Spleen (tissue), 11 donors: ENCODE measurements around the gene GRHL3. TPM values are rescaled to one million over a fixed set of nuclear protein-coding genes. Genes with fewer than 3 reads are reported as not detected.

Experiments used
- DNase-seq: peaks from one replicate; pipeline ENCODE4 v3.0.0-alpha.2; 2020
- H3K27ac ChIP-seq, 8 donors: fragments of 200-600 bp; sonication (generic) in 7 of 8; 1 replicate in 4 of 8; 2 replicates in 4 of 8; pipeline versions ENCODE4 v1.5.0 to v1.8.0; 2016 to 2021; ENCODE audit warnings: inconsistent platforms in 4 of 8, mild to moderate bottlenecking in 4 of 8, moderate library complexity in 1 of 8
- H3K27me3 ChIP-seq, 7 donors: fragments of 200-600 bp; sonication (generic) in 6 of 7; replicated peaks in 1 of 7; 1 replicate in 4 of 7; 2 replicates in 3 of 7; pipeline versions ENCODE4 v1.5.0 to v1.8.0; 2016 to 2021; ENCODE audit warnings: inconsistent platforms in 3 of 7, mild to moderate bottlenecking in 1 of 7
- H3K36me3 ChIP-seq, 6 donors: fragments of 200-600 bp; sonication (generic) in 5 of 6; 1 replicate in 4 of 6; 2 replicates in 2 of 6; pipeline versions ENCODE4 v1.5.0 to v1.8.0; 2016 to 2021; ENCODE audit warnings: inconsistent platforms in 2 of 6
- H3K4me1 ChIP-seq, 6 donors: fragments of 200-600 bp; sonication (generic) in 5 of 6; 1 replicate in 3 of 6; 2 replicates in 3 of 6; pipeline versions ENCODE4 v1.5.0 to v1.8.0; 2016 to 2021; ENCODE audit warnings: inconsistent platforms in 3 of 6
- H3K4me3 ChIP-seq, 8 donors: fragments of 200-600 bp; sonication (generic) in 7 of 8; 1 replicate in 4 of 8; 2 replicates in 4 of 8; pipeline versions ENCODE4 v1.5.0 to v1.8.0; 2016 to 2021; ENCODE audit warnings: inconsistent platforms in 4 of 8, mild to moderate bottlenecking in 4 of 8, moderate library complexity in 2 of 8
- H3K9me3 ChIP-seq, 8 donors: fragments of 200-600 bp; sonication (generic) in 7 of 8; 1 replicate in 4 of 8; 2 replicates in 4 of 8; pipeline versions ENCODE4 v1.5.0 to v1.8.0; 2016 to 2021; ENCODE audit warnings: inconsistent platforms in 4 of 8
- CTCF ChIP-seq, 11 experiments: fragments of 200-600 bp in 7 of 11; fragments of 450-650 bp in 4 of 11; sonication (generic) in 4 of 11; IDR thresholded peaks in 8 of 11; conservative IDR thresholded peaks in 3 of 11; 1 replicate in 7 of 11; 2 replicates in 4 of 11; pipeline versions ENCODE4 v1.4.0 to v1.8.0; 2016 to 2021; ENCODE audit warnings: antibody characterized with exemption in 11 of 11, inconsistent platforms in 4 of 11, mild to moderate bottlenecking in 1 of 11
- POLR2A ChIP-seq, 3 donors: fragments of 450-650 bp; IDR thresholded peaks; one replicate each; pipeline ENCODE4 v1.5.1; 2017; ENCODE audit warnings: antibody characterized with exemption in 3 of 3, mild to moderate bottlenecking in 1 of 3
- POLR2AphosphoS5 ChIP-seq, 3 donors: sonication (generic); formaldehyde crosslinking; IDR thresholded peaks; one replicate each; pipeline ENCODE4 v1.5.1; 2017; ENCODE audit warnings: antibody characterized with exemption in 3 of 3
- WGBS, 5 donors: extraction: QIAGEN DNeasy Blood & Tissue Kit in 3 of 5; methylation state at CpG; one replicate each; pipeline versions ENCODE4 v1.1.5 to v1.1.7; 2013 to 2018; 5-methylcytosine and 5-hydroxymethylcytosine counted together
- intact Hi-C: fragments of 100-400 bp; cut with DNase I; formaldehyde crosslinking; loops from one replicate; pipeline ENCODE4 v1.15.0; 2023; ENCODE audit warnings: low total_unique reads
- polyA plus RNA-seq, 3 donors: library from polyadenylated mRNA; stranded (reverse); fragments of 200-250 nt; gene quantifications; one replicate each; pipeline ENCODE4 v1.2.1, GENCODE V29; 2013
- total RNA-seq, 7 donors: library from RNA; depleted of rRNA in 3 of 7; stranded (reverse); fragments of >200 nt in 3 of 7; fragmentation: NEBNext Ultra II Directional in 4 of 7; extraction: Animal tissue kit (Norgen Biotek cat#: 25700) in 4 of 7; gene quantifications; one replicate each; pipeline versions ENCODE4 v1.1.0 to v1.2.1, GENCODE V29; 2016 to 2021
- donor health status: healthy with polysubstance abuse.
- donor health status: DM: no; HTN: no; CAD: no; lungs with moderate emphysema.
- donor health status: DM: no; HTN: no; CAD: no.
- donor health status: Bipolar disorder and iron deficiency.
- donor health status: healthy.
- donor health status: DM: no; HTN: no; CAD: no.
- donor health status: DM: yes; HTN: yes; CAD: no.

The GRHL3 gene
- total and polyA plus RNA-seq, 10 donors, result 0.04 to 0.06 TPM; not detected in 8

GRCh38 chr1:24381256-24381655, 62.1 kb downstream of the GRHL3 start:
- intact Hi-C loops, result no loop called here
- WGBS, 5 donors, result 93 to 98% (median 97%) methylated on average over 2 of the region's 2 CpGs
- H3K36me3 ChIP-seq, result peaks cover 0 to 36% (median 0%) of the 10 kb centered on the region in 6 donors

GRCh38 chr1:24382165-24382577, 63.0 kb downstream of the GRHL3 start:
- Histone ChIP-seq H3K4me3 (no peak overlapping the region), H3K27me3 (no peaks in the 10 kb centered on the region), H3K9me3 (no peaks in the 10 kb centered on the region), H3K36me3 (peaks cover 0 to 36% (median 0%) of the 10 kb centered on the region in 6 donors), H3K27ac (no peak overlapping the region), H3K4me1 (peaks cover 0 to 27% (median 18%) of the 10 kb centered on the region in 6 donors)
- DNase-seq, result no peak
- no peak for TF ChIP-seq CTCF (IDR thresholded peaks at IDR 0.05 in 8 of 11, conservative IDR thresholded peaks at IDR 0.05 in 3 of 11)
- TF ChIP-seq POLR2AphosphoS5 (IDR thresholded peaks at IDR 0.05), result no peak
- TF ChIP-seq POLR2A (IDR thresholded peaks at IDR 0.05), result no peak
- WGBS, 5 donors, result 91 to 98% (median 96%) methylated on average over 8 of the region's 8 CpGs
- intact Hi-C loops, result no loop called here

More at GRCh38 chr1:24381256-24381655, 62.1 kb downstream of the GRHL3 start:
- Histone ChIP-seq H3K9me3 (no peaks in the 10 kb centered on the region), H3K4me1 (peaks cover 0 to 27% (median 18%) of the 10 kb centered on the region in 6 donors), H3K27me3 (no peaks in the 10 kb centered on the region), H3K27ac (no peak overlapping the region), H3K4me3 (no peak overlapping the region)
- TF ChIP-seq POLR2AphosphoS5 (IDR thresholded peaks at IDR 0.05) (no peak), POLR2A (IDR thresholded peaks at IDR 0.05) (no peak), CTCF (IDR thresholded peaks at IDR 0.05 in 8 of 11, conservative IDR thresholded peaks at IDR 0.05 in 3 of 11) (no peak)
- DNase-seq, result no peak

GRCh38 chr1:24383381-24383940, 64.3 kb downstream of the GRHL3 start:
- intact Hi-C loops, result no loop called here
- no peak for TF ChIP-seq POLR2A (IDR thresholded peaks at IDR 0.05)
- TF ChIP-seq POLR2AphosphoS5 (IDR thresholded peaks at IDR 0.05), result no peak
- TF ChIP-seq CTCF (IDR thresholded peaks at IDR 0.05 in 8 of 11, conservative IDR thresholded peaks at IDR 0.05 in 3 of 11), result no peak
- peak overlapping the region in 5 of 8 donors; percentile 58 to 86 (median 84) for H3K27ac ChIP-seq

GRCh38 chr1:24384251-24385090, 65.3 kb downstream of the GRHL3 start:
- DNase-seq, result peak; percentile 83
- intact Hi-C loops, result no loop called here
- H3K9me3 ChIP-seq, result no peaks in the 10 kb centered on the region
- 63 to 70% (median 66%) methylated on average over 13 of the region's 13 CpGs for WGBS, 5 donors
- H3K4me1 ChIP-seq, result peaks cover 0 to 29% (median 18%) of the 10 kb centered on the region in 6 donors
- peak overlapping the region in 2 of 8 donors; percentile 8 to 51 for H3K4me3 ChIP-seq
- peaks cover 0 to 17% (median 0%) of the 10 kb centered on the region in 6 donors for H3K36me3 ChIP-seq
- H3K27ac ChIP-seq, result peak overlapping the region in 7 of 8 donors; percentile 40 to 86 (median 81)
- H3K27me3 ChIP-seq, result no peaks in the 10 kb centered on the region
- no peak for TF ChIP-seq POLR2A (IDR thresholded peaks at IDR 0.05)
- no peak for TF ChIP-seq CTCF (IDR thresholded peaks at IDR 0.05 in 8 of 11, conservative IDR thresholded peaks at IDR 0.05 in 3 of 11)
- peak in 1 of 3 donors; percentile 30 for TF ChIP-seq POLR2AphosphoS5 (IDR thresholded peaks at IDR 0.05)

More at GRCh38 chr1:24383381-24383940, 64.3 kb downstream of the GRHL3 start:
- 79 to 93% (median 87%) methylated on average over 2 of the region's 2 CpGs for WGBS, 5 donors
- H3K36me3 ChIP-seq, result peaks cover 0 to 27% (median 0%) of the 10 kb centered on the region in 6 donors
- H3K4me3 ChIP-seq, result peak overlapping the region in 1 of 8 donors; percentile 51
- H3K4me1 ChIP-seq, result peaks cover 0 to 27% (median 18%) of the 10 kb centered on the region in 6 donors
- no peak for DNase-seq
- H3K27me3 ChIP-seq, result no peaks in the 10 kb centered on the region
- H3K9me3 ChIP-seq, result no peaks in the 10 kb centered on the region
